Uterus (tissue), 4 donors: Measurements from ENCODE around the gene GALNT7. TPM values are rescaled to one million over a fixed set of nuclear protein-coding genes. Genes with fewer than 3 reads are reported as not detected.

Experiments
- DNase-seq, 2 donors: peaks; one replicate each; pipeline ENCODE4 v3.0.0-alpha.2; 2019 to 2020
- H3K27ac ChIP-seq, 2 donors: fragments of 200-600 bp; sonication (generic); 1 replicate in 1 of 2; 2 replicates in 1 of 2; pipeline ENCODE4 v1.5.1; 2016 to 2018
- H3K27me3 ChIP-seq, 2 donors: fragments of 200-600 bp; sonication (generic); one replicate each; pipeline ENCODE4 v1.5.1; 2018 to 2019; ENCODE audit warnings: control low read depth in 1 of 2
- H3K36me3 ChIP-seq, 2 donors: fragments of 200-600 bp; sonication (generic); one replicate each; pipeline ENCODE4 v1.5.1; 2019; ENCODE audit warnings: control low read depth in 1 of 2
- H3K4me1 ChIP-seq, 2 donors: fragments of 200-600 bp; sonication (generic); one replicate each; pipeline ENCODE4 v1.5.1; 2018 to 2019; ENCODE audit warnings: control low read depth in 1 of 2
- H3K4me3 ChIP-seq, 2 donors: fragments of 200-600 bp; sonication (generic); 1 replicate in 1 of 2; 2 replicates in 1 of 2; pipeline ENCODE4 v1.5.1; 2018 to 2019; ENCODE audit warnings: mild to moderate bottlenecking in 1 of 2
- H3K9me3 ChIP-seq, 2 donors: fragments of 200-600 bp; sonication (generic); one replicate each; pipeline ENCODE4 v1.5.1; 2019; ENCODE audit warnings: control low read depth in 1 of 2
- CTCF ChIP-seq, 4 experiments: fragments of 200-600 bp in 2 of 4; fragments of 450-650 bp in 2 of 4; sonication (generic) in 2 of 4; IDR thresholded peaks; one replicate each; pipeline ENCODE4 v1.5.1; 2016 to 2019; ENCODE audit warnings: antibody characterized with exemption in 4 of 4, mild to moderate bottlenecking in 2 of 4, moderate library complexity in 1 of 4
- POLR2A ChIP-seq, 2 donors: fragments of 450-650 bp; IDR thresholded peaks; one replicate each; pipeline ENCODE4 v1.6.1; 2016; ENCODE audit warnings: antibody characterized with exemption in 2 of 2, mild to moderate bottlenecking in 1 of 2, moderate library complexity in 1 of 2
- intact Hi-C: fragments of 100-400 bp; cut with DNase I; formaldehyde crosslinking; loops from one replicate; pipeline ENCODE4 v1.15.1; 2023; ENCODE audit warnings: low total_unique reads
- total RNA-seq, 4 donors: library from RNA; depleted of rRNA in 3 of 4; stranded (reverse); fragments of >200 nt in 3 of 4; gene quantifications; one replicate each; pipeline versions ENCODE4 v1.1.0 to v1.2.4, GENCODE V29; 2014 to 2023
- donor health status: DM: yes; HTN: yes; CAD: no.

The GALNT7 gene
- total RNA-seq, 4 donors from 2014 or later = 7.7 to 48.2 (median 19.2) TPM

DNA sequence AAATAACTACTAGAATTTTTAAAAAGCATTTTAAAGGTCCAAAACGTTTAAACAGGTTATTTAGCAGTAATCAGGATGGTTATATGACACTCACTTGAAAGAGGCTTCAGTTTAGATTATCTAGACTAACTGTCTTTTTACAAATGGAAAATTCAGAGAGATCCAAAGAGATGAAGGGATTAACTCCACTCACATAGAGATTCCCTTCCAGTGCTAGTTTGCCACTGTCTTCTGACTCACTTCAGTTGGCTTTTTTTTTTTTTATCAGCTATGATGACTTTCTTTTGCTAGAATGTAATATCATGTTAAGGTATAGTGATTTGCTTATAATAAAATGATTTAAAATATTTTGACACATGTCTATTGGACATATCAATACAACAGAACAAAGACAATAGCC lies 43.8 kb downstream of the GALNT7 start:
- Histone ChIP-seq H3K4me1 (peaks cover 0 to 5% of the 10 kb centered on the region in 2 donors), H3K27me3 (no peaks in the 10 kb centered on the region), H3K4me3 (no peak overlapping the region), H3K27ac (no peak overlapping the region), H3K36me3 (no peaks in the 10 kb centered on the region), H3K9me3 (no peaks in the 10 kb centered on the region)
- intact Hi-C loops = no loop called here
- no peak for TF ChIP-seq POLR2A (IDR thresholded peaks at IDR 0.05)
- TF ChIP-seq CTCF (IDR thresholded peaks at IDR 0.05) = no peak
- DNase-seq = no peak

DNA sequence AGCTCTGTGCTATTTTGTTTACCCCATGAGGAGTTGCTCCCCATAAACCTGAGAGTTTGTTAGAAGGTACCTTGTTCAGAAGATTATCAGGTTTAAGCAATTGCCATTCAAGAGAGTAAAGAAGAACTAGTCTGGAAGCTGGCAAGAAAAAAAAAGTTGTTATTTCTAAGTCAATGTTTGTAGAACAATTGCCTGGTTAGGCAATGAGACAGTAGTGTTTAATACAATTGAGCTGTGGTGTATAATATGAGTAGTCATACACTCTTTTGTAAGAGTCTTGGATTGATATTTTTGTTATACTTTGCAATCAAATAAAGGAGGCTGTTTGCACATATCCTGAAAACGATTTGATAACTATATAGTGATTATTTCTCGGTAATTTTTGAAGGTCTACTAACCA lies 44.7 kb downstream of the GALNT7 start:
- no peak for TF ChIP-seq POLR2A (IDR thresholded peaks at IDR 0.05)
- no peak for TF ChIP-seq CTCF (IDR thresholded peaks at IDR 0.05)
- no peak for DNase-seq
- Histone ChIP-seq H3K9me3 (no peaks in the 10 kb centered on the region), H3K4me1 (peaks cover 0 to 5% of the 10 kb centered on the region in 2 donors), H3K27ac (no peak overlapping the region), H3K27me3 (no peaks in the 10 kb centered on the region), H3K4me3 (no peak overlapping the region), H3K36me3 (no peaks in the 10 kb centered on the region)
- intact Hi-C loops = no loop called here

DNA sequence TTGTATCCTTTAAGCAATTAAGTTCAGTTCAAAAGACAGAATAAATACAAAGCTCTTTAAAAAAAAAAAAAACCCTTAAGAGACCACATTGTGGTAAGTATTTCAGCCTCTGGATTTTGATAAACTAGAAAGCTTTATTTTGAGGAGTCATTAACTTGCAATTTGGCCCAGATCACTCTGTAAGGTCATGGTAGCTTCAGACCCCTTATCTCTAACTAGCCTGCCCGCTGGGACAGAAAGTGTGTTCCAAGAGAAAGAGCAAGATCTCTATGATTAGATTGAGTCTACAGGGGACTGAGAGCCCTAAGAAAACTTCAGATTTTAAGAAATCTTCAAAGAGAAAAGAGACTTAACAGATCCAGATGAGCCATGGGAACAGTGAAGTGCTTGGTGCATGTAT lies 45.6 kb downstream of the GALNT7 start:
- H3K4me1 ChIP-seq = peaks cover 0 to 5% of the 10 kb centered on the region in 2 donors
- no peak overlapping the region for H3K4me3 ChIP-seq
- H3K9me3 ChIP-seq = no peaks in the 10 kb centered on the region
- H3K27ac ChIP-seq = no peak overlapping the region
- intact Hi-C loops = no loop called here
- no peak for DNase-seq
- no peak for TF ChIP-seq CTCF (IDR thresholded peaks at IDR 0.05)
- no peak for TF ChIP-seq POLR2A (IDR thresholded peaks at IDR 0.05)
- no peaks in the 10 kb centered on the region for H3K27me3 ChIP-seq
- no peaks in the 10 kb centered on the region for H3K36me3 ChIP-seq

- intact Hi-C loops = no loop called here
Observed at GRCh38 chr4:173214661-173215060, 46.0 kb downstream of the GALNT7 start.

DNA sequence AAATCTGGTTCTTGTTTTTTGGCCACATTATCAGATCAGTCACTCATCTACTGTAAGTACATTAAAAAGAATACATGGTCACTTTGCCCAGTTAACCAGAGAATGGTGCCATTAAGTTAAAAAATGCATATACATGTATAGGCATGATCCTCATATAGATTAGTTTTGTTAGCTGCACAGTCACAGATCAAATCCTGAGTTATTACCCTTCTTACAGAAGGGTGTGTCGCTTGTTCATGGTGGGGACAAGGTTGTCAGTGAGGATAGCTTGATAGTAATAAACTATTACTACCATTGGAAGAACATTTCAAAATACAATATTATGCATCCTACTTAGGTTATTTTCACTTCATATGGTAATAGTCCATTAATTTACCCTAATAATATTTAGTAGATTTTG lies 48.5 kb downstream of the GALNT7 start:
- Histone ChIP-seq H3K36me3 (no peaks in the 10 kb centered on the region), H3K4me3 (no peak overlapping the region), H3K4me1 (peaks cover 0 to 3% of the 10 kb centered on the region in 2 donors), H3K27ac (no peak overlapping the region), H3K27me3 (no peaks in the 10 kb centered on the region), H3K9me3 (no peaks in the 10 kb centered on the region)
- intact Hi-C loops = no loop called here
- DNase-seq = no peak
- TF ChIP-seq CTCF (IDR thresholded peaks at IDR 0.05) (no peak), POLR2A (IDR thresholded peaks at IDR 0.05) (no peak)

More at GRCh38 chr4:173214661-173215060, 46.0 kb downstream of the GALNT7 start:
- Histone ChIP-seq H3K27me3 (no peaks in the 10 kb centered on the region), H3K36me3 (no peaks in the 10 kb centered on the region), H3K4me1 (peaks cover 0 to 5% of the 10 kb centered on the region in 2 donors), H3K27ac (no peak overlapping the region), H3K4me3 (no peak overlapping the region), H3K9me3 (no peaks in the 10 kb centered on the region)
- TF ChIP-seq POLR2A (IDR thresholded peaks at IDR 0.05) (no peak), CTCF (IDR thresholded peaks at IDR 0.05) (no peak)
- no peak for DNase-seq
